ENCODE data around the gene OPHN1. TPM values are rescaled to one million over a fixed set of nuclear protein-coding genes. Genes with fewer than 3 reads are reported as not detected.
A peak's percentile ranks its signal among the peaks of the same experiment; 100 is the strongest.

Gene OPHN1
- total and polyA plus RNA-seq, 12 donors, result 2.1 to 7.1 (median 5.2) TPM

DNA sequence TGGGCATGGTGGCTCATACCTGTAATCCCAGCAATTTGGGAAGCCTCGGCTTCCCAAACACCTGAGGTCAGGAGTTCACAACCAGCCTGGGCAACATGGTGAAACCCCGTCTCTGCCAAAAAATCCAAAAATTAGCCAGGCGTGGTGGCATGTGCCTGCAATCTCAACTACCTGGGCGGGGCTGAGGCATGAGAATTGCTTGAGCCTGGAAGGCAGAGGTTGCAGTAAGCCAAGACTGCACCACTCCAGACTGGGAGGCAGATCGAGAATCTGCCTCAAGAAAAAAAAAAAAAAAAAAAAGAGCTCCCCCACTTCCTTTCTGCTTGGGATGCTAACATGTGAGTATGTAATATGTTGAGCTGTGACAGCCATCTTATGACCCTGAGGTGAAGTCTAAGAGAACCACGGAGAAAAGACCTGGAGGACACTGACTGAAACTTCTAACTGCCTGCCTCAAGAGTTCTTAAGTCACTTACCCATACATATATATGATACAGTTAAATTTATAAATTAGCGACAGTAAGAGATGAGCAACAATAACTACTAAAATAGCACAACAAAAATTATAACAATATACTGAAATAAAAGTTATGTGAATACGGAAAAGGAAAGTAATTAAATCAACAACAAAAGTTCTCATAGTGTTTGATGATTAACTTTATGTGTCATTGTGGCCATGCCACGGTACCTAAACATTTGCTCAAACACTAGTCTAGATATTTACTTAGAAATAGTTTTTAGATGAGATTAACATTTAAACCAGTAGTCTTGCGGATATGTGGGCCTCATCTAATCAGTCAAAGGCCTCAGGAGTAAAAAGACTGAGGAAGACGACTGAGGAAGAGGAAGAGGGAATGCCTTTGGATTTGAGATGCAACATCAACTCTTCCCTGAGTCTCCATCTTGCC is 178.3 kb downstream of the OPHN1 start:
- intact Hi-C loops (cut with DNase I), result loop anchor here in 1 of 10 donors (2.0 kb wide), 1 partner anchor 54 kb away; no protein-coding TSS in a partner anchor
- Histone ChIP-seq H3K27ac (no peak overlapping the region), H3K27me3 (peaks cover 0 to 20% (median 0%) of the 10 kb centered on the region in 7 donors), H3K36me3 (no peaks in the 10 kb centered on the region), H3K9me3 (no peaks in the 10 kb centered on the region), H3K4me3 (no peak overlapping the region), H3K4me1 (peaks cover 0 to 7% (median 3%) of the 10 kb centered on the region in 9 donors)
- TF ChIP-seq, protein P1, sequence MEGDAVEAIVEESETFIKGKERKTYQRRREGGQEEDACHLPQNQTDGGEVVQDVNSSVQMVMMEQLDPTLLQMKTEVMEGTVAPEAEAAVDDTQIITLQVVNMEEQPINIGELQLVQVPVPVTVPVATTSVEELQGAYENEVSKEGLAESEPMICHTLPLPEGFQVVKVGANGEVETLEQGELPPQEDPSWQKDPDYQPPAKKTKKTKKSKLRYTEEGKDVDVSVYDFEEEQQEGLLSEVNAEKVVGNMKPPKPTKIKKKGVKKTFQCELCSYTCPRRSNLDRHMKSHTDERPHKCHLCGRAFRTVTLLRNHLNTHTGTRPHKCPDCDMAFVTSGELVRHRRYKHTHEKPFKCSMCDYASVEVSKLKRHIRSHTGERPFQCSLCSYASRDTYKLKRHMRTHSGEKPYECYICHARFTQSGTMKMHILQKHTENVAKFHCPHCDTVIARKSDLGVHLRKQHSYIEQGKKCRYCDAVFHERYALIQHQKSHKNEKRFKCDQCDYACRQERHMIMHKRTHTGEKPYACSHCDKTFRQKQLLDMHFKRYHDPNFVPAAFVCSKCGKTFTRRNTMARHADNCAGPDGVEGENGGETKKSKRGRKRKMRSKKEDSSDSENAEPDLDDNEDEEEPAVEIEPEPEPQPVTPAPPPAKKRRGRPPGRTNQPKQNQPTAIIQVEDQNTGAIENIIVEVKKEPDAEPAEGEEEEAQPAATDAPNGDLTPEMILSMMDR (IDR thresholded peaks at IDR 0.05), result no peak
- ATAC-seq (no peak), DNase-seq (no peak)
- 94 to 97% methylated on average over 11 of the region's 11 CpGs for WGBS, 2 donors

DNA sequence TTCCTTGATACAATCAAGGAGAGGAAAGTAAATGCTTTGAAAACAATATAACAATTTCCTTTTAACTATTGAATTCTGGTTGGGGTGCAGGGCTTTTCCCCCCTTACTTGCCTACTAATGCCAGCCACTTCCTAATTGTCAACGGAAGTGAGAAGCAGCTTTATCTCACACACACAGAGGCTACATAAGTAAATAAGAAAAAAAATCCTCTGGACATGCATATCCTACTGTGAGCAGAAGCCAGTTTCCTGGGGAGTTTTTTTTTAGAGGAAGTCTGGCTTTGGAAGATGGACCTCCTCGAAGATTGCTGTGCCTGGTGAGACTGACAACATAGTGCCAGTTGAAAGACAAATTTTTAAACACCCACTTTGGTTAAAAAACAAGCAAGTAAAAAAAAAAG is 180.6 kb downstream of the OPHN1 start:
- DNase-seq (no peak), ATAC-seq (no peak)
- Histone ChIP-seq H3K27ac (no peak overlapping the region), H3K36me3 (no peaks in the 10 kb centered on the region), H3K4me3 (no peak overlapping the region), H3K27me3 (peaks cover 0 to 8% (median 0%) of the 10 kb centered on the region in 7 donors), H3K9me3 (no peaks in the 10 kb centered on the region), H3K4me1 (peaks cover 0 to 15% (median 6%) of the 10 kb centered on the region in 9 donors)
- intact Hi-C loops (cut with DNase I), result no loop called here
- TF ChIP-seq, protein P1 (IDR thresholded peaks at IDR 0.05), result no peak
- 28 to 56% methylated on average over 2 of the region's 2 CpGs for WGBS, 2 donors

DNA sequence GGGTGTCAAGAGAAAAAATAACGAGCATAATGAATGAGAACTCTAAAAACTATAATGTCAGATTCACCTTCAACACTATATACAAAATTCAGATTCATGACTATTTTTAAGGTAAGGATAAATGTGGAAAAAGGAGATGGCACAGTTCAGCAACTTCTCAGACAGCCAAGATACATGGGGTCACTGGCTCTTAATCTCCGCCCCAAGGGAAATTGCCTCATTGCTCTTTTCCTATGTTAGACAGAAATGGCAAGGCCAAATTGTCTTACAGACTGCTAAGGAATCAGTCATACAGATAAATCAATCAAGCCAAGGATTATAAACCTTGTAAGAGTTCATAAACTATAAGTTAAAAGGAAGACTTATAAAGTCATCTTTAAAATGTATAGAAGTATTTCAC is 183.4 kb downstream of the OPHN1 start:
- Histone ChIP-seq H3K4me1 (peaks cover 0 to 15% (median 6%) of the 10 kb centered on the region in 9 donors), H3K36me3 (no peaks in the 10 kb centered on the region), H3K9me3 (no peaks in the 10 kb centered on the region), H3K4me3 (no peak overlapping the region), H3K27me3 (peaks cover 0 to 25% (median 0%) of the 10 kb centered on the region in 7 donors), H3K27ac (peak overlapping the region in 2 of 10 donors; percentile 15 to 51)
- 54 to 76% methylated on average over 2 of the region's 2 CpGs for WGBS, 2 donors
- ATAC-seq (no peak), DNase-seq (no peak)
- TF ChIP-seq, protein P1 (IDR thresholded peaks at IDR 0.05), result no peak
- intact Hi-C loops (cut with DNase I), result no loop called here

DNA sequence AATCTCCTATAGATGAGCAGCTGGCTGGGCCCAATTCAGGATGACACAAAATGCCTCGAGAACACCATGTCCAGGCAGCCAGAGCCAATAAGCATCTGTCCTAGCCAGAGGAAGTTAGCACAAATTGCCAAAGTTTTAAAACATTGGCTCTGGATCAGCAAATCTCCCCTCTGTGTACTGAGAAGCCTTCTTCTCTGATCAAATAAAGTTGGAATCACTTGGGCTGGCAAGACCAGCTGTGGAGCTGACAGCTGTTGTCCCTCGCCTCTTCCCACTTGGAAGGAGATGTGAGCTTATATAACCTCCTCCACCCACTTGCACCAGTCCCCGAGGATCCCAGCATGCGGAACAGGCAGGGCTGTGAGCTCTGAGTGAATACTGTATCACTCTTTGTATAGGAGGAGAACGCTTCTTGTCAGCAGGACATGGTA is 183.9 kb downstream of the OPHN1 start:
- Histone ChIP-seq H3K27me3 (peaks cover 0 to 28% (median 0%) of the 10 kb centered on the region in 7 donors), H3K27ac (peak overlapping the region in 1 of 10 donors; percentile 51), H3K4me3 (no peak overlapping the region), H3K4me1 (peaks cover 0 to 15% (median 6%) of the 10 kb centered on the region in 9 donors), H3K9me3 (no peaks in the 10 kb centered on the region), H3K36me3 (no peaks in the 10 kb centered on the region)
- TF ChIP-seq, protein P1 (IDR thresholded peaks at IDR 0.05), result no peak
- ATAC-seq (peak; percentile 76 to 94 (median 87)), DNase-seq (peak; percentile 16 to 30)
- WGBS, 2 donors, result 47 to 60% methylated on average over 5 of the region's 5 CpGs
- intact Hi-C loops (cut with DNase I), result no loop called here
